WTC11 (cell line): ENCODE measurements around the gene SHKBP1. TPM values are rescaled to one million over a fixed set of nuclear protein-coding genes. Genes with fewer than 3 reads are reported as not detected.

ENCODE experiments used
- AR ChIP-seq: fragments of 250-450 bp; sonication (Bioruptor Pico); IDR thresholded peaks from 2 replicates; pipeline ENCODE4 v1.9.0; 2021; ENCODE audit warnings: mild to moderate bottlenecking
- ATF2 ChIP-seq: sonication (generic); formaldehyde crosslinking; IDR thresholded peaks from 2 replicates; pipeline ENCODE4 v1.8.1; 2022; ENCODE audit warnings: low read depth, missing genetic modification reagents, borderline replicate concordance
- CREB1 ChIP-seq: sonication (generic); formaldehyde crosslinking; IDR thresholded peaks from 2 replicates; pipeline ENCODE4 v1.8.0; 2023; ENCODE audit warnings: mild to moderate bottlenecking, missing genetic modification reagents
- CREM ChIP-seq: sonication (generic); formaldehyde crosslinking; IDR thresholded peaks from 2 replicates; pipeline ENCODE4 v1.8.1; 2022; ENCODE audit warnings: mild to moderate bottlenecking, missing genetic modification reagents, moderate library complexity
- ELF4 ChIP-seq: sonication (generic); formaldehyde crosslinking; IDR thresholded peaks from 2 replicates; pipeline ENCODE4 v1.8.1; 2022; ENCODE audit warnings: low read depth, mild to moderate bottlenecking, moderate library complexity, missing genetic modification reagents
- EMX1 ChIP-seq: fragments of 250-450 bp; sonication (Bioruptor Pico); IDR thresholded peaks from 2 replicates; pipeline ENCODE4 v1.8.0; 2021; ENCODE audit warnings: mild to moderate bottlenecking
- FOXJ3 ChIP-seq: sonication (generic); formaldehyde crosslinking; IDR thresholded peaks from 2 replicates; pipeline ENCODE4 v1.9.0; 2021; ENCODE audit warnings: missing genetic modification reagents, mild to moderate bottlenecking, borderline replicate concordance
- FOXP4 ChIP-seq: sonication (generic); formaldehyde crosslinking; IDR thresholded peaks from 2 replicates; pipeline ENCODE4 v1.8.0; 2022; ENCODE audit warnings: mild to moderate bottlenecking, missing genetic modification reagents
- GTF2I ChIP-seq: fragments of 250-450 bp; sonication (Bioruptor Pico); conservative IDR thresholded peaks from 2 replicates; pipeline ENCODE4 v1.4.0; 2021; ENCODE audit warnings: mild to moderate bottlenecking
- HMGA2 ChIP-seq: fragments of 250-450 bp; sonication (Bioruptor Pico); IDR thresholded peaks from 2 replicates; pipeline ENCODE4 v1.4.0; 2021; ENCODE audit warnings: mild to moderate bottlenecking, moderate library complexity
- MYBL2 ChIP-seq: sonication (generic); formaldehyde crosslinking; IDR thresholded peaks from 2 replicates; pipeline ENCODE4 v1.8.1; 2023; ENCODE audit warnings: mild to moderate bottlenecking, moderate library complexity, missing genetic modification reagents
- NFATC4 ChIP-seq: fragments of 250-450 bp; sonication (Bioruptor Pico); IDR thresholded peaks from 2 replicates; pipeline ENCODE4 v1.9.0; 2021; ENCODE audit warnings: mild to moderate bottlenecking
- NR2C2 ChIP-seq: sonication (generic); formaldehyde crosslinking; IDR thresholded peaks from 2 replicates; pipeline ENCODE4 v1.8.0; 2022; ENCODE audit warnings: mild to moderate bottlenecking, missing genetic modification reagents
- RELA ChIP-seq: sonication (generic); formaldehyde crosslinking; IDR thresholded peaks from 2 replicates; pipeline ENCODE4 v1.8.1; 2022; ENCODE audit warnings: missing genetic modification reagents, mild to moderate bottlenecking, borderline replicate concordance
- RORB ChIP-seq: fragments of 250-450 bp; sonication (Bioruptor Pico); IDR thresholded peaks from 2 replicates; pipeline ENCODE4 v1.9.0; 2021; ENCODE audit warnings: mild to moderate bottlenecking
- TCF7 ChIP-seq: sonication (generic); formaldehyde crosslinking; IDR thresholded peaks from 2 replicates; pipeline ENCODE4 v1.8.0; 2022; ENCODE audit warnings: mild to moderate bottlenecking, low read depth, missing genetic modification reagents, moderate library complexity
- TP53 ChIP-seq: sonication (generic); formaldehyde crosslinking; IDR thresholded peaks from 2 replicates; pipeline ENCODE4 v1.8.1; 2023; ENCODE audit warnings: mild to moderate bottlenecking, missing genetic modification reagents
- ZBTB21 ChIP-seq: sonication (generic); formaldehyde crosslinking; IDR thresholded peaks from 2 replicates; pipeline ENCODE4 v1.8.1; 2023; ENCODE audit warnings: mild to moderate bottlenecking, missing genetic modification reagents, borderline replicate concordance
- ZBTB43 ChIP-seq: sonication (generic); formaldehyde crosslinking; IDR thresholded peaks from 2 replicates; pipeline ENCODE4 v1.8.1; 2023; ENCODE audit warnings: mild to moderate bottlenecking, missing genetic modification reagents
- ZNF138 ChIP-seq: sonication (generic); formaldehyde crosslinking; conservative IDR thresholded peaks from 2 replicates; pipeline ENCODE4 v1.8.1; 2022; ENCODE audit warnings: mild to moderate bottlenecking, moderate library complexity, missing genetic modification reagents
- ZNF219 ChIP-seq: sonication (generic); formaldehyde crosslinking; IDR thresholded peaks from 2 replicates; pipeline ENCODE4 v1.8.0; 2023; ENCODE audit warnings: missing genetic modification reagents, mild to moderate bottlenecking, borderline replicate concordance
- ZNF416 ChIP-seq: fragments of 250-450 bp; sonication (Bioruptor Pico); IDR thresholded peaks from 2 replicates; pipeline ENCODE4 v1.9.0; 2021; ENCODE audit warnings: mild to moderate bottlenecking, inconsistent platforms
- ZNF423 ChIP-seq: fragments of 250-450 bp; sonication (Bioruptor Pico); IDR thresholded peaks from 2 replicates; pipeline ENCODE4 v2.1.2; 2022; ENCODE audit warnings: mild to moderate bottlenecking, moderate library complexity
- total RNA-seq: library from RNA; stranded (reverse); gene quantifications from 3 replicates; pipeline ENCODE4 v1.2.3, GENCODE V29; 2021
- TF ChIP-seq, protein P1 (sequence below): sonication (generic); formaldehyde crosslinking; IDR thresholded peaks from 2 replicates; pipeline ENCODE4 v1.8.0; 2022; ENCODE audit warnings: mild to moderate bottlenecking, missing genetic modification reagents
- TF ChIP-seq, protein P2 (sequence below): sonication (generic); formaldehyde crosslinking; IDR thresholded peaks from 2 replicates; pipeline ENCODE4 v1.8.1; 2023; ENCODE audit warnings: mild to moderate bottlenecking, missing genetic modification reagents, borderline replicate concordance
- TF ChIP-seq, protein P3 (sequence below): fragments of 250-450 bp; sonication (Bioruptor Pico); IDR thresholded peaks from 2 replicates; pipeline ENCODE4 v1.8.0; 2021; ENCODE audit warnings: mild to moderate bottlenecking

Gene SHKBP1
- total RNA-seq, 1 experiment from 2014 or later, result 71.7 TPM

- TF ChIP-seq RELA (CRISPR knock-in tag), result 0 out of 2 replicates have a peak, but pooled peaks have one; percentile 47
- TF ChIP-seq, protein P1, sequence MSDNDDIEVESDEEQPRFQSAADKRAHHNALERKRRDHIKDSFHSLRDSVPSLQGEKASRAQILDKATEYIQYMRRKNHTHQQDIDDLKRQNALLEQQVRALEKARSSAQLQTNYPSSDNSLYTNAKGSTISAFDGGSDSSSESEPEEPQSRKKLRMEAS (CRISPR knock-in tag), result peak; percentile 81; the same call in 1 of the 2 replicates
- no peak for TF ChIP-seq ELF4 (CRISPR knock-in tag)
- no peak for TF ChIP-seq ZNF219 (CRISPR knock-in tag)
- no peak for TF ChIP-seq TCF7
- peak; percentile 79; the same call in 1 of the 2 replicates for TF ChIP-seq FOXP4 (CRISPR knock-in tag)
- no peak for TF ChIP-seq CREB1
- no peak; the same call in 1 of the 2 replicates for TF ChIP-seq NR2C2
- no peak for TF ChIP-seq RORB (CRISPR knock-in tag)
- no peak for TF ChIP-seq ATF2 (CRISPR knock-in tag)
- no peak for TF ChIP-seq NFATC4 (CRISPR knock-in tag)
- TF ChIP-seq EMX1 (CRISPR knock-in tag), result no peak
- peak; percentile 49; the same call in 1 of the 2 replicates for TF ChIP-seq ZBTB21
- TF ChIP-seq HMGA2 (CRISPR knock-in tag), result no peak
- TF ChIP-seq ZNF423, result no peak
- peak; percentile 74; the same call in 1 of the 2 replicates for TF ChIP-seq MYBL2
- 0 out of 2 replicates have a peak, but pooled peaks have one; percentile 26 for TF ChIP-seq ZNF138
- TF ChIP-seq, protein P2, sequence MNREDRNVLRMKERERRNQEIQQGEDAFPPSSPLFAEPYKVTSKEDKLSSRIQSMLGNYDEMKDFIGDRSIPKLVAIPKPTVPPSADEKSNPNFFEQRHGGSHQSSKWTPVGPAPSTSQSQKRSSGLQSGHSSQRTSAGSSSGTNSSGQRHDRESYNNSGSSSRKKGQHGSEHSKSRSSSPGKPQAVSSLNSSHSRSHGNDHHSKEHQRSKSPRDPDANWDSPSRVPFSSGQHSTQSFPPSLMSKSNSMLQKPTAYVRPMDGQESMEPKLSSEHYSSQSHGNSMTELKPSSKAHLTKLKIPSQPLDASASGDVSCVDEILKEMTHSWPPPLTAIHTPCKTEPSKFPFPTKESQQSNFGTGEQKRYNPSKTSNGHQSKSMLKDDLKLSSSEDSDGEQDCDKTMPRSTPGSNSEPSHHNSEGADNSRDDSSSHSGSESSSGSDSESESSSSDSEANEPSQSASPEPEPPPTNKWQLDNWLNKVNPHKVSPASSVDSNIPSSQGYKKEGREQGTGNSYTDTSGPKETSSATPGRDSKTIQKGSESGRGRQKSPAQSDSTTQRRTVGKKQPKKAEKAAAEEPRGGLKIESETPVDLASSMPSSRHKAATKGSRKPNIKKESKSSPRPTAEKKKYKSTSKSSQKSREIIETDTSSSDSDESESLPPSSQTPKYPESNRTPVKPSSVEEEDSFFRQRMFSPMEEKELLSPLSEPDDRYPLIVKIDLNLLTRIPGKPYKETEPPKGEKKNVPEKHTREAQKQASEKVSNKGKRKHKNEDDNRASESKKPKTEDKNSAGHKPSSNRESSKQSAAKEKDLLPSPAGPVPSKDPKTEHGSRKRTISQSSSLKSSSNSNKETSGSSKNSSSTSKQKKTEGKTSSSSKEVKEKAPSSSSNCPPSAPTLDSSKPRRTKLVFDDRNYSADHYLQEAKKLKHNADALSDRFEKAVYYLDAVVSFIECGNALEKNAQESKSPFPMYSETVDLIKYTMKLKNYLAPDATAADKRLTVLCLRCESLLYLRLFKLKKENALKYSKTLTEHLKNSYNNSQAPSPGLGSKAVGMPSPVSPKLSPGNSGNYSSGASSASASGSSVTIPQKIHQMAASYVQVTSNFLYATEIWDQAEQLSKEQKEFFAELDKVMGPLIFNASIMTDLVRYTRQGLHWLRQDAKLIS (CRISPR knock-in tag), result no peak
- no peak for TF ChIP-seq AR (CRISPR knock-in tag)
- TF ChIP-seq TP53 (CRISPR knock-in tag), result peak; percentile 91
- TF ChIP-seq ZNF416 (CRISPR knock-in tag), result no peak
- TF ChIP-seq CREM (CRISPR knock-in tag), result no peak
- TF ChIP-seq ZBTB43, result peak; percentile 34; the same call in 1 of the 2 replicates
- no peak for TF ChIP-seq FOXJ3 (CRISPR knock-in tag)
- TF ChIP-seq, protein P3, sequence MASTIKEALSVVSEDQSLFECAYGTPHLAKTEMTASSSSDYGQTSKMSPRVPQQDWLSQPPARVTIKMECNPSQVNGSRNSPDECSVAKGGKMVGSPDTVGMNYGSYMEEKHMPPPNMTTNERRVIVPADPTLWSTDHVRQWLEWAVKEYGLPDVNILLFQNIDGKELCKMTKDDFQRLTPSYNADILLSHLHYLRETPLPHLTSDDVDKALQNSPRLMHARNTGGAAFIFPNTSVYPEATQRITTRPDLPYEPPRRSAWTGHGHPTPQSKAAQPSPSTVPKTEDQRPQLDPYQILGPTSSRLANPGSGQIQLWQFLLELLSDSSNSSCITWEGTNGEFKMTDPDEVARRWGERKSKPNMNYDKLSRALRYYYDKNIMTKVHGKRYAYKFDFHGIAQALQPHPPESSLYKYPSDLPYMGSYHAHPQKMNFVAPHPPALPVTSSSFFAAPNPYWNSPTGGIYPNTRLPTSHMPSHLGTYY (CRISPR knock-in tag), result no peak
- TF ChIP-seq GTF2I (CRISPR knock-in tag), result no peak
Observed at GRCh38 chr19:40553885-40554857, 22.5 kb upstream of the SHKBP1 start (continued).
